Ramos (cell line): Measurements from ENCODE around the gene ZNF280A.
"Not testable (repeated sequence)": the region's sequence is repeated elsewhere in the genome, so short reads cannot be mapped to it uniquely, and the experiment has no call there.

Experiments
- in situ Hi-C: fragments of 300-500 bp; cut with MboI; formaldehyde crosslinking; loops from one replicate; pipeline ENCODE4 v1.14.3; 2022; ENCODE audit warnings: low sequenced_read_pairs; ENCODE audit not compliant: unreplicated experiment

Gene ZNF280A

DNA sequence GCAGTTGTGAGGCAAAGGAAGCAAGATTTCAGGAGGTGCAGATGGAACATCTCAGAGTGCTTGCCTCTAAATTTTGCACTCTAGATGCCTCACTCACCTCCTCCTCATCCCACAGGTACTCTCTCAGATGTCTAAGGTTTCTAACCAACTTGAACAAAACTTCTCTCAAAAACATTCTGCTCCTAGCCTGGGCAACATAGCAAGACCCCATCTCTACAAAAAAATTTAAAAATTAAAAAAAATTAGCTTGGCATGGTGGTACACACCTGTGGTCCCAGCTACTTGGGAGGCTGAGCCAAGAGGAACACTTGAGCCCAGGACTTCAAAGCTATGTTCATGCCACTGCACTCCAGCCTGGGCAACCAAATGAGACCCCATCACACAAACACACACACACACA, 4.2 kb downstream of the ZNF280A start:
- in situ Hi-C loops, result no loop called here

DNA sequence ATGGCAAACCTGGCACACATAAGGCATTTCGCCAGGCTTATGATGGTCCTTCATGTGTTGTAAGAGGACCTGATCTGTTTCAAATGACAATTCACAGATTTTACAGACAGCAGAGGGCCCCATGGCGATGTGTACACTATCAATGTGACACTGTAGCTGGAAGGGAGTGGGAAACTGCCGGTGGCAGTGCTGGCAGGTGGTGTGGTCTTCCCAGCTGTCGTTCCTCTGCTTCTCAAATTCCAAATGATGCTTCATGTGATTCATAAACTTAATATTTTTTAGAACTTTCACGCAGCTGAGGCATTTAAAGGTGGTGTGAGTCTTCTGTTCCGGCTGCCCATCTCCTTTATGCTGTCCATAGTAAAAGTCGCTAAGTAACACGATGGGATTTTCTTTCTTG, 5.6 kb downstream of the ZNF280A start:
- in situ Hi-C loops, result not testable (repeated sequence)

- in situ Hi-C loops, result no loop called here
These were observed 6.5 kb downstream of the ZNF280A start for GRCh38 chr22:22513619-22514018.

- in situ Hi-C loops, result no loop called here
These were observed 7.1 kb downstream of the ZNF280A start for GRCh38 chr22:22512951-22513350.

DNA sequence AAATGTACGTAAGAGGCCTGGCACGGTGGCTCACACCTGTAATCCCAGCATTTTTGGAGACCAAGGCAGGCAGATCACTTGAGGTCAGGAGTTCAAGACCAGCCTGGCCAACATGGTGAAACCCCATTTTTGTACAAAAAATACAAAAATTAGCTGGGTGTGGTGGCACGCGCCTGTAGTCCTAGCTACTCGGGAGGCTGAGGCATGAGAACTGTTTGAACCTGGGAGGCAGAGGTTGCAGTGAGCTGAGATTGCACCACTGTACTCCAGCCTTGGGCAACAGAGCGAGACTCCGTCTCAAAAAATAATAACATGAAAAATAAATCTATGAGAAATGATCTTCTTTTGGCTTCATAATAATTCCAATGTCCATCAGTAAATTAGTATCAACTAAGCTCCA, 9.2 kb downstream of the ZNF280A start:
- in situ Hi-C loops, result not testable (repeated sequence)

DNA sequence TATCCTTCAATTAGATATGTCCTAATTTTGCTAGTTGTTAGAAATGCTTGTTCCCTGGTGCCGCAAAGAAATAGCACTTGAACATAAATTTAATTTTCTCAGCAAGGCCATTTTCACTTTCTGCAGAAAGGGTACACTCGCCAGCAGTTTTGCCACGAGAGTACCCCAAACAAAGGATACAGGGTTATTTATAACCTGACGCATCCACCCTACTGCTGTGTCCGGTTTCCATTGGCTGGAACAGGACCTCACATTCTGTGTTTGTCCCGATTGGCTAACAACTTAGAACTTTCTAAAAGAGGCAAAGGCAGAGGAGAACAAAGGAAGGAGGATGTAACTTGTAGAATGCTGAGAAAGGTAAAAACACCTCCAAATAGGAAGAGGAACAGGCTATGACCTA, 10.2 kb downstream of the ZNF280A start:
- in situ Hi-C loops, result not testable (repeated sequence)

DNA sequence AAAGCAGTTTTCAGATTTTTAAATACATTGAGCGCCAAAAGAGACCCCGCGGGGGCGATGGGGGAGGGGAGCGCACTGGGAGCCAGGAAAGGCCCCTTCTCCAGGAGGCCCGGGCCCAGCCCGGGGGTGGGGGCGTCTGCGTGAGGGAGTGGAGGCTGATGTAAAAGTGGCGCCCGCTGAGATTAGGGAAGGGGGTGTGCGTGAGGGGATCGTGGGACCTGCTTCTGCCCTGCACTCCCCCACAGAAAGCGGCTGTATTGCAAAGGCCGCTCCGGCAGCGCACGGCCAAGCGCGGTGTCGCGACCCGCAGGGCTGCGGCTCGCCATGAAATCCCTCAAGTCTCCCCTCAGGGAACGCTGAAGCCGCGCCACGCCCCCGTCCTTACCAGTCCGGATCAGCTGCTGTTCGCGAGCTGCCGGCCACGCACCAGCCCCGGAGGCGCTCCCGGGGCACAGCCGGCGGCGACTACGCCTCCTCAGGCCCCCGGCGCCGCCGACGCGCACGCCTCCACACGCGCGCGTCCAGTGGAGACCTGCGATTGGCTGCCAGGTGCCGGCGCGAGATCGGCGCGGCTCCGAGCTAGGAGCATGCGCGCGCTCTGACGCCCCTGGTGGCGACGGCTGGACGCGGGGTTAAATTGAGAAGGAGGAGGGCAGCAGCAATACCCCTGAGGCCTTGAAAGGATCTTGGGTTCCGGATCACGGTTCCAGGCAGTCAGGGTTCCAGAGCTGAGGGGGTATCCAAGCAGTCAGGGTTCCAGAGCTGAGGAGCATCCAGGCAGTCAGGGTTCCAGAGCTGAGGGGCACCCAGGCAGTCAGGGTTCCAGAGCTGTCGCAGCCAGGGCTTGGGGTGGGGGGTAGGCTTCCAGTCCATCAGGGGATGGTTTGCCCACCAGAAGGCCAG, 11.5 kb downstream of the ZNF280A start, which contains the start of gene ZNF280B:
ZNF280B (minus strand) TSS at position 469 of the 903 bp plus-strand sequence. CDS start 19,344 bp downstream, outside the sequence.
- in situ Hi-C loops, result no loop called here

DNA sequence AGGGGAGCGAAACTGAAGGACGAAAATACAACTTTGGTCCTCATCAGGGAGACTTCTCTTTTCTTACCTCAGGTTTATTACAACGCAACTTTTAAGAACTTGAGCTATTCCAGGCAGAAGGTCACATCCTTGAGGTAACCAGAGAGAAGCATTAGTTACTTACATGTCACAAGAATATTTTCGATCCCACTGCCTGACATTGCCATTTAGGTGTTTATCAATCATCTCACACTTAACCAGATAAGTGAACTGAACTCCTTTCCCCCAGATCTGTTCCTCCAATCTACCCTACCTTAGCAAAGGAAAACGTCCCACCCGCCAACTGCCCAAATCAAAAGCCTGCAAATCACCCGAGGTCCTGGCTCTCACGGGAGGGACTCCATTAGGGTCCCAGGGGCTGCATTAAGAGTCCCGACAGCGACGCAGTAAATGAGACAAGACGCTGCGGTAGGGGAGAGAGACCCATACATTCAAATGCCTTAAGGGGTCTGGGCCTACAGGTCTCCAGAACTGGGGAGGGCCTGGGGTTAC, 12.3 kb downstream of the ZNF280A start:
- in situ Hi-C loops, result no loop called here

- in situ Hi-C loops, result no loop called here
These were observed 13.3 kb downstream of the ZNF280A start for GRCh38 chr22:22506736-22507135.

- in situ Hi-C loops, result no loop called here
These were observed 21.8 kb downstream of the ZNF280A start for GRCh38 chr22:22498267-22498666.

DNA sequence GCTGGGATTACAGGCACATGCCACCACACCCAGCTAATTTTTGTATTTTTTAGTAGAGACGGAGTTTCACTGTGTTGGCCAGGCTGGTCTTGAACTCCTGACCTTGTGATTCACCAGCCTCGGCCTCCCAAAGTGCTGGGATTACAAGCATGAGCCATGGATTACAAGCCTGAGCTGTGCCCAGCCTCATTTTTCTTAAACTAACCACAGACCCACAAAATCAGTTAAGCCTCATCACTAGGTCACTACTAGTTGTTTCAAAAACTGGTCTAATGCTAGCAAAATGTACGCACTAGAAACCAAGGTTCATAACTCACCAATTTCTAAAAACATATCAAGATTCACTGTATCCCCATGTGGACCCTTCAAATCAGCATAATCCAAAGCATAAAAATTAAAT, 28.5 kb downstream of the ZNF280A start:
- in situ Hi-C loops, result not testable (repeated sequence)

GRCh38 chr22:22488736-22489135, 31.3 kb downstream of the ZNF280A start:
- in situ Hi-C loops, result no loop called here

DNA sequence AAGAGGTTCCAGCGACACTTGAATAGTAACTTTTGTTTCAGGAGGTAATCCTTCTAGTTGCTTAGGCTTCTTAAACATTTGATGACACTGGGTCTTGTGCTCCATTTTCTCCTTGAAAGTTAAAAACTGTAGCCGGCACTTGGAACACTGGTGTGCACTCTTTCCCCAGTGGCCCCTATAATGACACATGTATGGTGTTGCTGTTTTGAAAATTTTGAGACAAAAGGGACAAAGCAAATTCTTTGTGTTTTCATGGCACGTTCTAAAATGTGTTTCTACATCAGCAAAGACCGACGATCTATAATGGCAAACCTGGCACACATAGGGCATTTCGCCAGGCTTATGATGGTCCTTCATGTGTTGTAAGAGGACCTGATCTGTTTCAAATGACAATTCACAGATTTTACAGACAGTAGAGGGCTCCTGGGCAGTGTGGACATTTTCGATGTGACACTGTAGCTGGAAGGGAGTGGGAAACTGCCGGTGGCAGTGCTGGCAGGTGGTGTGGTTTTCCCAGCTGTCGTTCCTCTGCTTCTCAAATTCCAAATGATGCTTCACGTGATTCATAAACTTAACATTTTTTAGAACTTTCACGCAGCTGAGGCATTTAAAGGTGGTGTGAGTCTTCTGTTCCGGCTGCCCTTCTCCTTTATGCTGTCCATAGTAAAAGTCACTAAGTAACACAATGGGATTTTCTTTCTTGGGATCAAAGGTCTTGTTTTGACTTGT, 32.0 kb downstream of the ZNF280A start:
- in situ Hi-C loops, result no loop called here

DNA sequence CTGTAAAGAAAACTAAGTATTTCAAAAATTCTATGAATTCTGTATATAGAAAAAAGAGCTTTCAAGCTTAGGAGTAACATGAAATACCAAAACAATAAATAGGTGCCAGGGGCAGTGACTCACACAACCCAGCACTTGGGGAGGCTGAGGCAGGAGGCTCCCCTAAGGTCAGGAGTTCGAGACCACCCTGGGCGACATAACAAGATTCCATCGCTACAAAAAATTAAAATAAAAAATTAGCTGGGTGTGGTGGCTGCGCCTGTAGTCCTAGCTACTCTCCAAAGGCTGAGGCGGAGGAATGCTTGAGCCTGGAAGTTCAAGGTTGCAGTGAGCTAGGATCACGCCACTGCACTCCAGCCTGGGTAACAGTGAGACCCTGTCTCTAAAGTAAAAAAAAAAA, 33.0 kb downstream of the ZNF280A start:
- in situ Hi-C loops, result no loop called here

DNA sequence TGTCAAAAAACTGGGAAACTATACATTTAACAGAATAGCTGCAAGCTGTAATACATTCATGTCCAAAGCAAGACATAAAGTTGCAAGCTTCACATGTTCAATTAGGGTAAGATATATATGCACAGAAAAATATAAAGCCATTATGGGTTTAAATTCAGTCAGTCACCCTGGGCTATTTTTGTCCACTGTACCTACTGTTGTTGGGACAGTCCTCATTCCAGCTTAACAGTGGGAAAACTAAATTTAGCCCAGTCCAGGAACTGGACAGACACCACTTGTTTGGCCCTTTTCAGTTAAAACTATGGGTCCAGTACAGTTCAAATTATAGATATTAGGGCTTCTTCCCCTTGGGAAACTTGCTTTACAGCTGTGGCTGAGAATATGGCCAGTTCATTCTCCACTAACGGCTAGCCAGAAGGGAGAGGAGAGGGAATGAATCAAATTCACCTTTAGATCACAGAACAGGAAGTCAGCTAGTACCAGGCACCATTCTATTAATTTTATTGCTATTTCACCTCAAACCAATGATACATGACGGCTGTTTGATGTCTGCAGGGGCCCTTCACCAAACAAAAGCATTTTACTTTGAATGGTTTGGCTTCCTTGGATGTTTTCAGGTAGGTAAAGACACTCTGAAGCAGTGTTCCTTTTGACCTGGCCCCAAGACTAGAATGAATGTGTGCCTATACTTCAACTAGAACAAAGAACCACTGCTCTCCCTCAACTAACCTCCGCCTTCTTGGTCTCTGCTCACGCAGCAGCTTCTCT, 33.8 kb downstream of the ZNF280A start:
- in situ Hi-C loops, result no loop called here

DNA sequence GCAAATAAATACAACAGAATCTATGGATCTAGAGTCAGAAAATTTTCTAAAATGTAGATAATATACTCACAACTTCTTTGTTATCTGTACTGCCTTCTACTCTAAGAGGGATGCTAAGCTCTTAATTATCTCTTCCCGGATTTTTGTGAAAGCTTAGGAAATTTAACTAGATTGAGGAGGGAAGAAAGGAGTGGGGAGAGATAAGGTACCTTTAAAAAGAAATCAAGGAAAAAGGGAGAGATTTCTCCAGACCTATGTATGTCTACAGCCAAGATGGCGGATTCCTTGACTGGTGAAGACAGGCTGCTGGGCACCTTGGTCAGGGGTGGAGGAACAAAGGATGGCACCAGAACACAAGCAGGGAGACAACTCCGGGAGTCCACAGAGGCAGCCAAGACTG, 34.5 kb downstream of the ZNF280A start:
- in situ Hi-C loops, result no loop called here

GRCh38 chr22:22484023-22484422, 36.0 kb downstream of the ZNF280A start:
- in situ Hi-C loops, result no loop called here

DNA sequence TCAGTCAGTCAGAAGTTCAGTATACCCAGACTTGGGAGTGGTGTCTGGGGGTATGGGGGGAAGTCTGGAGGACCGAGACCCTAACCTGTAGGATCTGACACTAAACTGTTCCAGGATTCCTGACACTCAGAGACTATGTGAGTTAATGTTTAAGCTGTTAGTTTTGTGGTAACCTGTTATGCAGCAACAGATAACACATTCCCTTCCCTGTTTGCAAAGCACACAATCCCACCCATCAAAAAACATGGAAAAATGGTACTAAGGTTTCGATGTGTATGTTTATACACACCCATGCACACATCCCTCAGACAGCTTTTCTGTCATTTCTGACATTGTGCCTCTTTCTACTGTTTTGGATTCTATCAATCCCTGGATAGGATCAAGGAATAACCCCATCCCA, 39.1 kb downstream of the ZNF280A start:
- in situ Hi-C loops, result no loop called here

DNA sequence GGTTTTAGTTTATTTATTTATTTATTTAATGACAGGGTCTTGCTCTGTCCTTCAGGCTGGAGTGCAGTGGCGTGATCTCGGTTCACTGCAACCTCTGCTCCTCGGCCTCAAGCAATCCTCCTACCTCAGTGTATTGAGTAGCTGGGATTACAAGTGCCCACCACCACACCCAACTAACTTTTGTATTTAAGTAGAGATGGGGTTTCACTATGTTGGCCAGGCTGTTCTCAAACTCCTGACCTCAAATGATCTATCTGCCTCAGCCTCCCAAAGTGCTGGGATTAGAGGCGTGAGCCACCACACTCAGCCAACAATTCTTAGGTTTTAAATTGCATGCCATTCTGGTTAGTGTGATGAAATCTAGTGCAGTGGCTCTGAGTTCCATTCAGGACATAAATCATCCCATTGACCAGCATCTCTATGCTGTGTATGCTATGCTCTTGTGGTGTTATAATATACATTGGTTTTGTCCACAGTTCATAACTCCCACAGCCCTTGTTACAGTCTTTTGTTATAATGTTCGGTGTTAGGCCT, 40.0 kb downstream of the ZNF280A start:
- in situ Hi-C loops, result no loop called here

DNA sequence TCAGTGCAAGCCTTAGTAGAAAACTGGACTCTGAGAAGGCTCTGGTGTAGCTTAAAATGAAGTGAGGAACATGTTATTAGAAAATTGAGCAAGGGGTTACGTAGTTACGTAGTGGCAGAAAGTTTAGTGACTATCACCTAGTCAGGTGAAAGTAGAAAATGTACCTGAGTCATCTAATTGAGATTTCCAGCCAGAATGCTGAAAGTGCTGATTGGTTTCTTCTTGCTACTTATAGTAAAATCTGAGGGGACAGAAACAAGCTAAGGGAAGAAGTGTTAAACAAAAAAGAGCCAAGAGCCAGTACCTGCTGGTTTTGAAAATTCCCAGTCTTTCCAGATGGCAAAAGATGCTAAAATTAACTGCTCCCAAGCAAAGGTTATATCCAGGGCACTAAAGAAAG, 41.0 kb downstream of the ZNF280A start:
- in situ Hi-C loops, result no loop called here
